Prostate gland (tissue), 2 donors: ENCODE results near the gene CRISP2.

Source experiments
- CTCF ChIP-seq, 4 experiments: fragments of 200-600 bp in 2 of 4; fragments of 450-650 bp in 2 of 4; sonication (generic) in 2 of 4; IDR thresholded peaks; 1 replicate in 3 of 4; 2 replicates in 1 of 4; pipeline ENCODE4 v1.5.1; 2016 to 2019; ENCODE audit warnings: antibody characterized with exemption in 4 of 4, mild to moderate bottlenecking in 2 of 4, moderate library complexity in 2 of 4
- POLR2A ChIP-seq: fragments of 450-650 bp; IDR thresholded peaks from one replicate; pipeline ENCODE4 v1.6.1; 2016; ENCODE audit warnings: antibody characterized with exemption, mild to moderate bottlenecking
- POLR2AphosphoS5 ChIP-seq: sonication (generic); formaldehyde crosslinking; IDR thresholded peaks from one replicate; pipeline ENCODE4 v1.6.1; 2017; ENCODE audit warnings: antibody characterized with exemption

DNA sequence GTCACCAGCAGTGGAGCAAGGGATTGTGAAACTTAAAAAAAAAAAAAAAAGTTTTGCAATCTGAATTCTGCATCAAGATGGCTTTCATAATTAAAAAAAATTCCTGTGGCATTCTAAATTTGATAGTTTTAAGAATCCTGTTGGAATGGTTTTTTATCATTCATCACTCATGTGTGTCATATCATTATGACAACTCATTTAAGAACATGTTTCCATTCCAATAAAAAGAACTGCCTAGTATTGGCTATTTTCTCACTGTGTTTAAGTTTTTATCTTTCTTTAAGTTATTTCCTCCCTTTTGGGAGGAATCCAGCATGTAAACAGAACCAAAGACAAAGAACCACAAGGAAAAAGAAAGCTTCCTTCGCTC lies 50.5 kb downstream of the CRISP2 start:
- TF ChIP-seq CTCF (IDR thresholded peaks at IDR 0.05) (no peak), POLR2A (no peak), POLR2AphosphoS5 (no peak)
